Endometrium (tissue), 2 donors: ENCODE measurements around the gene ROR1.
"Not testable (repeated sequence)": the region's sequence is repeated elsewhere in the genome, so short reads cannot be mapped to it uniquely, and the experiment has no call there.

Experiments
- FAIRE-seq: peaks from 2 replicates; lab custom pipeline; 2012; peaks lifted over from hg19 to GRCh38; lab: Jason Lieb, UNC
- donor health status: control.
- donor health status: control.

Gene ROR1

DNA sequence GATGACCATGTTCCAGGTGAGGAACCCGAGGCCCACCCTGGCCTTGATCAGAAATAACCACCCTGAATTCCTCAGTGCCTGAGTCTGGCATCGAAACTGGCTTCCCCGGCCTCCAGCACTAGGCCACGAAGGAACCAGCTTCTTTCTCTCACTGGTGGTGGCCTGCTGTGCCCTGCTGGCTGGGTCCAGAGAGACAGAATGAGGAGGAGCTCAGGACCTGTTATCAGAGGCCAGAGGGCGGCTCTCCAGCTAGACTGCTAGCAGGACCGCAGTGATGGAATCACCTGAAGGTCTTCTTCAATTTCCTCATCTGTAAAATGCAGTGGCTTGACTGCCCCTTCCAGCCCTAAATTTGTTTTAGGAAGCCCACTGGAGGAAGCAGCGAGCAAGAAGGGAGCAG lies 20.5 kb downstream of the ROR1 start:
- no peak for FAIRE-seq

DNA sequence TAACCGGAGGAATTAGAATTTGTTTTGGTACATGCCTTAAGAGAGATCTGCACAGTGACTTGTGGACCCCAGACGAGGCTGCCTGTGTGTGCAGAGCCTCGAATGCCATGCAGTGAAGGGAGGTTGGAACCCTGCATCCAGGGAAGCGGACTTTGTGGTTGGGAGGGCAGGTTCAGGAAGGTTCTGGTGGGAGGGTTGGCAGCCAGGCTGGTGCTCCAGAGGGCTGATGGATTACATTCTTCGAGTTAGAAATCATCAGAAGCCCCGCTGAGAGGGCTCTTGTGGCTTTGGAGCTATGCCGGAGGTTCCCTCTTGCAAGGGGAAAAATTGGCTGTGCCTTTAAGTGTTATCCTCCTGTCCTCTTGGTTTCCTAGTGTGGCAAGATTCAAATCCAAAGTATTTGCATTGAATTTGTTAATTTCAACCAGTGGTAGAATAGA lies 21.1 kb downstream of the ROR1 start:
- no peak for FAIRE-seq

DNA sequence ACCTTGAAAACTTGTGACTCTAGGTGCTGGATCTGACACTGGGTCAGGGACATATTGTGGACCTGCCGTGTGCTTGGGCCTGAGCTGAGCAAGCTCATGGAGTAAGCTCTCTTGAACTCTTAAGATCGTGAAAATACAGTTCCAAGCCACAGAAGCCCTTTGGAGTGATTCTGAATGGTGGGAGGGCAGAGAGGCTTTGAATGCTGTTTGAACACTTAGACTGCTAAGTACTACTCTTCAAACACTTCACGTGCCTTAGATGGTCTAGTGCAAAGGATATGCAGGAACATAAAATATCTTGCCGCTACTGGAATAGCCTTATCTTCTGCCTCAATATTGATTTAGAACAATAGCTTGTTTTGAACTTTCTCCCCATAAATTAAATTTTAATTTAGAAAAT lies 21.6 kb downstream of the ROR1 start:
- FAIRE-seq: no peak

DNA sequence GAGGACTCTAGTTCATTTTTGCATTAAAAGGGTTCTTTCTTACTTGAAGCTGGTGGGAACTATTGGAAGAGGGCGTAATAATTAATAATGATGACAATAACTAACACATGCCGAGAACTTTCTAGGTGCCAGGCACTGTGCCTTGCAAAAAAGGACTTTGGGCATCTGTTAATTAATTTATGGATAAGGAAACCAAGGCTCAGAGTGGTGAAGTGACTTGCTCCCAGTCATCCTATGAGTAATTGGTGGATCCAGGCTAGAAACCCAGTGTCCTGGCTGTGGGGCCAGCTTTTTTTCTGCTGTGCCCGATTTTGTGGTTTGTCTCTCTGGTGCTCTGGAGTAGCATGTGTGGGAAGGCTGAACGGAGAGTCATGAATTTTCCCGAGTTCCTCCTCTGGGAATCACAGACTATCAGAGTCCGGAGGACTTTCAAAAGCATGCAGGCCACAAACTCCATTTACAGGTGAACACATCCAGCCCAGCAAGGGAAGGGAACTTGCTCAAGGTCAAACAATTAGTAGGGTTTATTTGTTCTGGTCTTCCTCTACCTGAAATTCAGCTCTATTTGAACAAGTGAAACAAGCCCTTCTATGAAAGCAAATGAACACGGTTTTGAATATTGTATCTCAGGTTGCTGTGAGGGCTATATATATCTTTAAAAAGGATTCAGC lies 23.4 kb downstream of the ROR1 start:
- FAIRE-seq: no peak

DNA sequence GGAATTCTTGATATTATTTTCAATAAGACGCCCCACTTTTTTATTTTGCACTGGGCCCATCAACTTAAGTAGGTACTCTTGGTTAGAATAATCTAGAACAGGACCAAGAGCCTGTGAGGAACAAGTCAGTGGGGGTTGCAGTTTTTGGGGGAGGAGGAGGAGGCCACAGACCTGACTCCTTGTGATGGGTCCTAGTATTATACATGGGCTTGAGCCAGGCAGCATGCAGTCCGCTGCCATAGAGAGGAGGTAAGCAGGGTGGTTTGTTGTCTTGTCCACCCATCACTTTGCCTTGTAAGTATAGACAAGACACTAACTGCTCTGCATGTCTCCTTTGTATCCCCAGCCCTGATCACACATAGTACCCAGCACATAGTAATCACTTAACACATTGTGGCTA lies 24.5 kb downstream of the ROR1 start:
- FAIRE-seq: no peak

DNA sequence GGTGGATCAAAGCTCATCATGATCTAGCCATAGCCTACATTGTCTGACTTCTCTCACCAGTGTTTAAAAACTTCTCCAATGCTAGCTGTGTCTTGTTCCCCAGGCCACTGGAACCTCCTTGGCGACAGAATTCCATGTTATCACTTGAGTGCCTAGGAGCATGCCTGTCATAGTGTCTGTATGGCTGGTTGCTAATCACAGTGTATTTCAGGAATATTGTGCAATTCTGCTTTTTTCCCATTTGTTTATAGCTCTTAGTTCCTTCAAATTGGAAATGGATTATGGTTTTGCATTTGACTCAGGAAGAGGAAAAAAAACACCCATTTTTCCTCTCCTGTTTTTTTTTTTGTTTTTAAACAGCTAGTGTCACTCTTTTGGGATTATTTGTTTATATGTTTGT lies 25.5 kb downstream of the ROR1 start:
- no peak for FAIRE-seq

DNA sequence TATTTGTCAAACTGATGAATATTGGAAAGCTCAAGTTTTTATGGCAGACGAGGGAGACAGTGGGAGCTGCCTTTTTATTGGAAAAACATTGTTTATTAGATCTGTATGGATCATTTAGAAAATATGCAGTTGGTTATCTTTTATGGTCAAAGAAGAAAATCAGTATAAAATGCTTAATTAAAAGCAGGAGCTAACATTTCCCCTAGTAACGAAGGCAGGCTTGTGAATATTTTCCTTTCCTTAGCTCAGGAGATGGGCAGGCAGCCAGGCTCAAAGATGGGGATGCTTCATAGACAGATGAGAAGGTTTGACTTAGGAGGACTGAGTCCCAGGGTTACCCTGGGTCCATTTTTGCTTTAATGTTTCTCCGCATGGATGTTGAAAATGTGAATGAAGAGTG lies 26.0 kb downstream of the ROR1 start:
- FAIRE-seq: peak; percentile 99

DNA sequence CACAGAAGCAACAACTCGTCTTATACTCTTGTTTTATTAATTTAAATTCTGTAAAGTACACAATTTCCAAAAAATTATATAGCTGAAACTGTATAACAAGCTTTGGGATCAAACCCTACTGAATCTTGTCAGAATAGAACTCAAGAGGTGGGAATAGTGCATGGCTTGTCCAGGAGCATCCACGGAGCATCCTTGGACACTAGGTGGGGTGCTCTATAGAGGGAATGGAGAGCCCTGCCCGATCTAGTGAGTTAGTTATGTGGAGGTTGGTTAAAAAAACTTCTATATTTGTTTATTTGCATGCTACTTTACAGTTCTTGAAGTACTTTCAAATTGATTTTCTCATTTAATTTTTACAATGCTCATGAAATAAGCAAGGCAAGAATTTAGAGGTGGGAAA lies 28.3 kb downstream of the ROR1 start:
- FAIRE-seq: no peak

DNA sequence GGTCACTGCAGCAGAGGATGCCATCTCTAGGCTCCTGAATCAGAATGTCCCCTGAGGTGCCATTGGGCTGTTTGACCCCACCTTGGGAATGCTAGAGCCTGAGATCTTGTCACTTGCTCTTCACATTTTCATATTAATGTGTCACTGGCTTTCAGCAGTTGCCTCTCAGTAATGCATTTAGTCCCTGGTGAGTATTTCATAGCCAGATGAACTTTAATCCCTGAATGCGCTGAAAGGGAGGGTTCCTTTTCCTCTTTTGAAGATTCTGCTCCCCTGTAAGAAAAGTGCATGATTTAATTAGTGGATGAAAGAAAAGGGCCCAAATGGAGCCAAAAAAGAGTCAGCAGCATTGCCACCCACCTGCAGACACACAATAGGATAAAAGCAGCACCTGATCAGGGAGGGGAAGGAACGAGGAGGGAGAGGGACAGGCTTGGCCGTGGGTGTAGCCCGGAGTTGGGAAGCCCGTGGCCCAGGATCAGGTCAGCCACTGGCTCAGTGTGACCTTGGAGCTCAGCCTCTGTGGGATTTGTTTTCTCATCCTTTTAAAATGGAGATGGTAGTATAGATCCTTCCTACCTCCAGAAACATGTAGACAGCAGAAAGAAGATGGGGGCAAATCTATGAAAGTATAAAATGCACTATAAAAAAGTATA lies 31.1 kb downstream of the ROR1 start:
- FAIRE-seq: no peak

DNA sequence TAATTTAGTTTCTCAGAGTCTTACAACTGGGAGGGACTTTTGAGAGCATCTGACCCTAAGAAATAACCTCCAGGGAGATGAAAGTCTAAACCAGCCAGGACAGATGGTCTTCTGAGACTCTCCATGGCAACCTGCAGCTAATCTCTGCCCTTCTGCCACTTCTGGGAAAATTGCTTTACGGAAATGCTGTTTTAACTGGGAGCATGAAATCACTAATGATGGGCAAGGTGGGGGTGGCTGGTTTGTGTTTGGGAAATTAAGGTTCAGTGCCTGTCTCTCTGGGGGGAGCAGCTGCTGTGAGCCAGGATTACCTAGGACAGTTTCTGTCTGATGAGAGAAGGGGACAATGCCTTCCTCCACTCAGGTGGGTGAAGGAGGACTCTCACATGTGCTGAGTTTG lies 33.2 kb downstream of the ROR1 start:
- no peak for FAIRE-seq

DNA sequence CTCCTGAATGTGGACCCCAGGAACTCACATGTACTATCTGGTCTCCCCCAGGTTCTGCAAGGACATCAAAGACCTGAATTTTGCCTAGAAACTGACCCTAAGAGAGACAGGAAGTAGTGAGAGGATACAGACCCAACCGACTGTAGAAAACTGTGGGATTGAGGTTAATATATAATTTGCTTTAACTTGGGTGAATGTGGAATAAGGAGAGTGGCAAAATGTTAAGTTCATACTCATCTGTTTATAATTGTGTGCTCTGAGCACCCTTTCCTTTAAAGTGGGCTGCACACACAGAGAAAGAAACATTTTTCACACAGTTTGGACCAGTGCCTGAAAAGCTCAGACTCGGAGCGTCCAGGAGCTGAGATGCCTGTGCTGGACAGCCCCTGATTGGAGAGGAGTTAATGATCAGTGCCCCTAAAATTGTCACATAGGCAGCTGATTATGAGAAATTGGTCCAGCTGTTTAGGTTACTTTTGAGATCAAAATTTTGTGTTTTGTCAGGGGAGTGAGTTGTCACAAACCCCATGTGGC lies 37.2 kb downstream of the ROR1 start:
- FAIRE-seq: no peak

DNA sequence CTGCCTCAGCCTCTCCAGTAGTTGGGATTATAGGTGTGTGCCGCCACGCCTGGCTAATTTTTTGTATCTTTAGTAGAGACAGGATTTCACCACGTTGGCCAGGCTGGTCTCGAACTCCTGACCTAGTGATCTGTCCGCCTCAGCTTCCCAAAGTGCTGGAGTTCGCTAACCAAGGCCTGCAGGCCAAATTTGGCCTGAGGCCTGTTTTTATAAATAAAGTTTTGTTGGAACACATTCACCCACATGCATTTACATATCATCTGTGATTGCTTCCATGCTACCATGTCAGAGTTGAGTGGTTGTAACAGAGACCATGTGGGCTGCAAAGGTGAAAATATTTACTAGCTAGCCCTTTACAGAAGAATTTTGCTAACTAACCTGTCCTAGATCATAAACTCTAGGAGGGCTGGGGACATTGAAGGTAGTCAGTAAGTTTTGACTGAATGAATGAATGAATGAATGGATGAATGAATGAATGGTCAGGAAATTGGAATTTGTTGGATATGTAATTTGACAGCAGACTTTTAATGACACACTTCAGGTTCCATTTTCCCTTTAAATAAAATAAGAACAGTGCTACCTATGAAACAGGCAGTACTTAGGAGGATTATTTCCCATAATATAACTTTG lies 38.4 kb downstream of the ROR1 start:
- no peak for FAIRE-seq

DNA sequence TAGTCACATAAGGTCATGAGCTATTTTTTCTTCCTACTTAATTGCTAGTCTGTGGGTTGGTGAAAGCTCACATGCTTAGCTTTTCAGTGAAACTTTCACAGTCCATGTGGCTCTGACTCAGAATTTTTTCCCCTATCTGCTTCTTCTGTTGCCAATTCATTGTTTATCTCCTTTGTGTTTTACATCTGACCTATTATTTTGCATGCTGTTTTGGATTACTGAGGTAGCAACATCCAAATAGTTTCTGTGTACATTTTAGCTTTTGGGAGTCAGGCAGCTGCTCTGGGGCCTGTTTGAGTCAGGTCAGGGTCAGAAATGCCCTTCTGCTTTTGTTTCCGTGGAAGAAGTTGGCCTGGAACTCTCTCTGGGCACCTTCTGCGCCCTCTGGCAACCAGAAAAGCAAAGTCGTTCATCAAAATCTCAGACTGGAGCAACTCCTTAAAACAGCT lies 40.0 kb downstream of the ROR1 start:
- peak; percentile 88 for FAIRE-seq

DNA sequence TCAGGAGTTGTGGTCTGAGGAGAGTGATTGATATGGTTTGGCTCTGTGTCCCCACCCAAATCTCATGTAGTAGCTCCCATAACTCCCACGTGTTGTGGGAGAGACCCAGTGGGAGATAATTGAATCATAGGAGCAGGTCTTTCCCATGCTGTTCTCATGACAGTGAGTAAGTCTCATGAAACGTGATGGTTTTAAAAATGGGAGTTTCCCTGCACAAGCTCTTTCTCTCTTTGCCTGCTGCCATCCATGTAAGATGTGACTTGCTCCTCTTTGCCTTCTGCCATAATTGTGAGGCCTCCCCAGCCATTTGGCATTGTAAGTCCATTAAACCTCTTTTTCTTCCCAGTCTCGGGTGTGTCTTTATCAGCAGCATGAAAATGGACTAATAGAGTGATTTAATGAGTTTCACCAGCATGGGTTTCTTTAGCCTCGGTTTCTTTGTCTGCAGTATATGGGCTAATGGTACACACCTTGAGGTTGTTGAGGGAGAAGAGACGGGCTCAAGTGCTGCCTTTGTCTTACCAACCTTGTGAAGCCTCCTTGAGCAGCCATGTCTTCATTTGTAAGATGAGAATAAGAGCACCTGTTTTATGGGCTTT lies 42.5 kb downstream of the ROR1 start:
- not testable (repeated sequence) for FAIRE-seq

DNA sequence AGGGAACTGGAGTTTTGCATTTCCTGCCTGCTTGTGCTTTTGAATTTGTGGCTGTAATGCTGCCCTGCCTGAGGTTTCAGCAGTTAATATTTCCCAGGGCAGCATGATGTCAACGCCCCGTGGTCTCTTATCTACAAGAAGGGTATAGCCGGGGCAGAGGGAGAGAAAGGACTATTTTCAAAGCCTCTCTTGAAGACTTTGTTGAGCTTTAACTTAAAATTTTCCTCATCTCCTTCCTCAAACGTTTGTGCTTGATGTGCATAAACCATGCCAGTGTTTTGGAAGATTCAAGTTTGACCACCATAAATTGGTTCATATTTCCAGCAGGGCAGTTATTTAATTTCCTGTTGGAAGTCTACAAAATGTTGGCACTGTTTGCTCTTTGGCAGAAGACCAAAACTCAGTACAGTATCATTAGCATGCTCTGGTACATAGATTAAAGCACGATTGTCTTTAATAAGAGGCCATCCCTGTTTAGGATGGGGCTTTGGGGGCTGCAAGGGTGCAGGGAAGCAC lies 43.4 kb downstream of the ROR1 start:
- FAIRE-seq: no peak

DNA sequence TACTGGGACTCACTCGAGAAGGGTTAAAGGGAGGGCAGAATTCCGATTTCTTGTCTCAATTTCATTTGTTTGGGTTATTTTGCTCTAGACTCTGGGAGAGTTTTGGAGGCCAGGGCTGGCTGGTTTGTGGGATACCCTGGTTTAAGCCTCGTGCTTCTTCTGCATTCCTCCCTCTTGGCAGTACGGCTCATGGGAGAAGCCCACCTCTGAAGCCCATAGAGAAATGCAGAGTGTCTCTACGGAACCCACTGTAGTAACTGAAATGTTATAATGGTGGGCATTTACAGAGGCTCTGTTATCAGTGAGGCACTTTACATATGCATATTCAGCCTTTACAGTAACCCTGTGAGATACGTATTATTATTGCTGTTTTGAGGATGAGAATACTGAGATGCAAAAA lies 43.9 kb downstream of the ROR1 start:
- FAIRE-seq: no peak

DNA sequence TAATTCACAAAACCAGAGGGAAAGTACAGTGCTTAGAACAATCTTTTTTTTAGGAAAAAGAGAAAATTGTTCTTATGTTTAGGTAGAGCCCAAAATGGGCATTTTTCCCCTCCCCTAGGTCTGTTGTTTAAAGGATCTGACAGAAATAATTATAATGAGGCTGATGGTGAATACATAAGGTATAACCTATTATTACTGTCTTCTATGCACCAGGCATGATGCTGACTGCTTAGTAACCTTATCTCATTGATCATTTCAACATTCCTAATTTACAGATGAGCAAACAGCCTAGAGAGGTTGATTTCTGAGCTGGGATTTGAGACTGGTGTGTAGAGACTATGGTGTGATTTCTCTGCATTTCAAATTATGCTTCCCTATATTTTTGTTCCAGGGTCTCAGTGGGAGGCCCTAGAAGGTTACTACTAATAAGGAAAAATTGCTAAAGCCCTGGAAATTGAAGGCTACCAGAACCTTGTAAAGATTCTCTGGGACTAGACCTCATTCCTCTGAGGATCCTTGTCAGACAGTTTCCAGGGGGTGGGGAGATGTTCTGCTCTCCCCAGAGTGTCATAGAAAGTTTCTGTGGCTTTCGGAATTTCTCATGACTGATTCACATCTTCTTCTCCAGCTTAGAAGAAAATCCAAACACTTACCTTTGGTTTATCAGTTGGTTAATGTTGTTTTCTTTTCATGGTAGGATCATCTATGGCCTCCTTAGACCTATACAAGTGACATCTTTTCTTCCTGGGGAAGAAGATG lies 44.9 kb downstream of the ROR1 start:
- FAIRE-seq: no peak

DNA sequence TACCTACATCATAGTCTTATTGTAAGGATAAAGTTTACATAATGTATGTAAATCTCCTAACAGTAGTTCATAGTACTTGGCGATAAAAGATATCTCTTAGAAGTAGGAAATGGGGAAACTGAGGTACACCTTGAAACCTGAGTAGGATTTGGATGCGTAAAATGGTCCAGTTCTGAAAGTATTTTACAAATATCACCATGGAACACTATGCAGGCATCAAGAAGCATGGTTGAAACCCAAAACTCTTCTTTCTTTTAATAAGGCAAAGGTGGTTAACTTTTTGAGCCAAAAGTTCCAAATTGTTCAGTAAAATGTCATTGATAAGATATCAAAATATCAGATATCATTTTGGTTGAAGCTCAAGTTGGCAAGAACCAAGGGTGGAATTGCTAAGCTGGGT lies 46.0 kb downstream of the ROR1 start:
- no peak for FAIRE-seq

DNA sequence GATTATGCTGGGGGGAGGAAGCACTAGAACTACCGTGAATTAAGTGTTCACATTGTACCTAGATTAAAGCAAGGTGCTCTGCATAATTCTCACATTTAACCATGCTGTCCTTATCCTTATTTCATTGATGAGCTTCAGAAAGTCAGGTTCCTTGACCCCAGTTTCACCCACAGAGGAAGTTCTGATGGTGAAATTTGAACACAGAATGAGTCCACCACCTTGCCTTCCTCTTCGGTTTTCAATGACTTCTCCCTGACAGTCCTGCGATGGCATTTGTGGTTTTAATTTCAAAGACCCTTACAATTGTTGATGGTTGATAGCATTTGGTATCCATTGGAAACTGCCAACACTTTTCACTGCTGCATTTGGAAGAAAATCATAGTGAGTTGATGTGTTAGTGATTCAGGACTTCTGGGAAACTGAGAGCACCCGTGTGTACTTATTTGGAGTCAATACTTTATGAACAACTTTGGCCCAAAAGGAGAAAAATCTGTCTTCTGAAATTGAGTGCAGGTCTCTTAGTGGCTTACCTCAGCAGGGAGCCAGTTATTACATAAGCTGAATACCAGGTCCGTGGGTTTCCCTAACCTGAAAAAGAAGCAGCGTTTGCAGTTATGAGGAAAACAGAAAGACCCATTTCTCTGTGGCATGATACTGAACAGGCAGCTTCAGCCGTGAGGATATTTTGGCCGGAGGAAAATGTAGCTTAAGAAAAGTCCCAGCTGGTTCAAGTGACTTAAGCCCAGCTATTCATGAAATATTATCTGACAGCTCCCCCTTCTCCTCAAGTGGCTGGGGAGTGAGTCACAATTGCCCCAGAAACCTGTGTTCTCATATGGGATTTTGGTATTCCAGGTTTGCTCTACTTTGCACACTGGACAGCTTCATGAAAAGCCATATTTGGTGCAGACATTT lies 47.5 kb downstream of the ROR1 start:
- no peak for FAIRE-seq

DNA sequence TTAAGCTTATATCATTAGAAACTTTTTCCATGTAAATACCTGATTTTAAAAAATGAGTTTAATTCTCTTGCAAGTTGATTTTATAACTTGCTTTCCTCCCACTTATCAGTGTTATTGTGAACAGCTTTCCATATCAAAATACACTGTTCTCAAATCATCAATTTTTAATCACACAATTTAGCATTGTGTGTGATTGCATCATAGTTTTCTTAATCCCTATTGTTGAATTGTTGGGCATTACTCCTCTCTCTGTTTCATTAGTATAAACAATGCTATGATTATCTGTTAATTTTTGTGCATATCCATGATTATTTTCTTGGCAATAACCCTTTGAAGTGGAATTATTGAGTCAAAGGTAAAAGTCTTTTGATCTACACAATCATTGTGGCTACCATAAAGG lies 48.7 kb downstream of the ROR1 start:
- FAIRE-seq: no peak

DNA sequence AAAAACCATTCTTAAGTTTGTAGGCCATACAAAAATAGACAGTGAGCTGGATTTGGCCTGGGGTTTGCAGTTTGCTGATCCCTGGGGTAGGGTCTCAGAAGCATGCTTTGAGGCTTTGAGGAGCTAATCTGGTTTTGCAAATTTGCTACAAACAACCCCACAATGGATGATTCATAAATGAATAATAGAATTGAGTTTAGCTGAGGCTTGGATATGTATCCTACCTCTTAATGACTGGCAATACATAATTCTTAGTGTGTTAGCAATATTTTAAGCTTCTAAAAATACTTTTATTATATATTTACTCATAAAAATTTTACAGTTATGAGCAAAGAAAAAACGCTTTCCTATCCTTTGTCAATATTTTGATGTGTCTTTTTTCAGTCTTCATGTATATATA lies 50.6 kb downstream of the ROR1 start:
- FAIRE-seq: no peak
